ACHN (cell line): Measurements from ENCODE around the gene TUBG1.
A peak's percentile ranks its signal among the peaks of the same experiment; 100 is the strongest.

Experiments used
- DNase-seq: peaks from one replicate; pipeline ENCODE4 v3.0.0-alpha.2; 2015
- in situ Hi-C: cut with HindIII; loops from 2 replicates; pipeline ENCODE4 v1.10.0; 2017; ENCODE audit warnings: low sequenced_read_pairs, low pct_ligation_motif_present, low pct_unique_long_range_greater_than_20kb

TUBG1 gene

DNA sequence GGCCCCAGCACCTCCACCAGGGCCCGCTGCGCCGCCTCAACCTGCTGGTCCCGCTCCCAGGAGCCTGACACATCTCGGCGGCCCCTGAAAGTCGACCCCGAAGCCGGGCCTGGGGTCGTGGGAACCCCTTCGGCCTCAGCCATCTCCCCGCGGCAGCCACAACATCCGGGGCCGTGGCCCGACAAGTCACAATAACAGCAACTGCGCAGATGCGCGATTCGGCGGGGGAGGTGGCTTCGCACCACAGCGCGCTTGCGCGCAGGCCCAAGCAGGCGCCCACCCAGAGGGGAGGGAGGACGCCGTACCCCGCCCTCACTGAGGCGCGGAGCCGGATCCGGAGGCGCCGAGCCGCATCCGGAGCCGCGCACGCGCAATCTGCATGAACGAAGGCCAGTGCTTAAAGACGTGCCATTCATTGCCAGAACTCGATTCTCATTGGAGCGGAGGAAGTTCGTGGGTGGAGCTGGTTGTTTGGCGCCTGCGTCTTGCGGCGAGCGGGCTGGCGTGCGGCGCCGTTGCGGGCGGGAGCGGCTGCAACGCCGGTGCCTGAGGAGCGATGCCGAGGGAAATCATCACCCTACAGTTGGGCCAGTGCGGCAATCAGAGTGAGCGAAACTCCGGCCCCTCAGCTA lies at the start of gene TUBG1, which contains the start of gene RETREG3:
TSS of gene TUBG1 (plus strand) at position 502 of the 632 bp plus-strand sequence. CDS start at position 557, 55 bp downstream.
TSS of gene RETREG3 (minus strand) at position 193 of the 632 bp plus-strand sequence. CDS start at position 143, 50 bp downstream.
- DNase-seq = peak; percentile 99
- in situ Hi-C loops = no loop called here

DNA sequence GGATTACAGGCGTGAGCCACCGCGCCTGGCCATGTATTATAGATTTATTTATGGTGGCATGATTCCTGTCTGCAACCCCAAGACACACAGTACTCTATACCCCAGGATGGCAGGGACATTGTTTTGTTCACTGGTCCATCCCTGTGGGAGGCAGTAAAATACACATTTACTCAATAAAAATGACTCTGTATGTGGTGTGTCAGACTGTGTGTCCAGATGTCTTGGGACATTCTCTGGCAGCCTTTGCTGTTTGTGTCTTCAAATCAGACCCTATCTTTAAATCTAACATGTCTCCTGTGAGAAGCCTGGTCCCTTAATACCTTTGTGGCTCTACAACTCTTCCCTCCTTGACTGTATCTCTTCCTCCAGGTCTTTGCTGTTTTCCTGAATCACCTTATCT lies 49.2 kb upstream of the TUBG1 start:
- in situ Hi-C loops = no loop called here

DNA sequence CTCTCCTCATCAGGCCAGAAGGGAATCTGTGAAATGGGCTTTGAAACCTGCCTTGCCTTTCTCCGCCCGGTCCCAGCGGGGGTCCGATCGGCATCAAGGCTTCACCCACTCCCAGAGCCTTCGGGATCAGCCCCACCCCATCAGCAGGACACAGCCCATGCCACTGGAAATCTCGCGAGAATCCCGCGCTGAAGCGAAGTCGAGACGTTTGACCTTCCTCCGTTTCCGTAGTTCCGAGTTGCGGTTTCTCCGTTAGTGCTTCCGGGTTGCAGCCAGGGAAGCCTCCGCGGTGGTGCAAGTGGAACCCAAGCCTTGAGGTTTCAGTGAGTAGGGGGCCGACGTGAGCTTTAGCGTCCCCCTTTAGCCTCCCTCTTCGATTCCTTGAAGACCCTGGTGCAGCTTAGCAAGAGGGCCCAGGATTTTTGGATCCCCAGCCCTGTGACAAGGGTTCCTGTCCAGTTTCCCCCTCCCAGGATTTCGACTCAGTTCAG lies 47.5 kb upstream of the TUBG1 start, which contains the start of gene COASY:
TSS of gene COASY (plus strand) at position 252 of the 491 bp plus-strand sequence. CDS start 475 bp downstream, outside the sequence.
- in situ Hi-C loops = no loop called here
- DNase-seq = peak; percentile 99

More for the DNA sequence above, 49.2 kb upstream of the TUBG1 start:
- DNase-seq = no peak

DNA sequence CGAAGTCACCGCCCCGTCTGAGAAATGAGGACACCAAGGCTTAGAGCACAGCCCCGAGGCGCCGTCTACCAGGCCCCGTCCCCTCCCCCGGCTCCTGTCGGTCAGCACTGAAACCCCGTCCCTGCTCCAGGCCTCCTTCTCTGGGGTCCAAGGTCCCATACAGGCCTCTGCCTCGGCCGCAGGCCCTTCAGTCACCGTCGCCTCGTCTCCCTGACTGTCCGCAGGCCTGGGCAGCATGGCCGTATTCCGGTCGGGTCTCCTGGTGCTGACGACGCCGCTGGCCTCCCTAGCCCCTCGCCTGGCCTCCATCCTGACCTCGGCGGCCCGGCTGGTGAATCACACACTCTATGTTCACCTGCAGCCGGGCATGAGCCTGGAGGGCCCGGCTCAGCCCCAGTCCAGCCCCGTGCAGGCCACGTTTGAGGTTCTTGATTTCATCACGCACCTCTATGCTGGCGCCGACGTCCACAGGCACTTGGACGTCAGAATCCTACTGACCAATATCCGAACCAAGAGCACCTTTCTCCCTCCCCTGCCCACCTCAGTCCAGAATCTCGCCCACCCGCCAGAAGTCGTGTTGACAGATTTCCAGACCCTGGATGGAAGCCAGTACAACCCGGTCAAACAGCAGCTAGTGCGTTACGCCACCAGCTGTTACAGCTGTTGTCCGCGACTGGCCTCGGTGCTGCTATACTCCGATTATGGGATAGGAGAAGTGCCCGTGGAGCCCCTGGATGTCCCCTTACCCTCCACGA lies 46.9 kb upstream of the TUBG1 start:
- in situ Hi-C loops = no loop called here
- DNase-seq = no peak

DNA sequence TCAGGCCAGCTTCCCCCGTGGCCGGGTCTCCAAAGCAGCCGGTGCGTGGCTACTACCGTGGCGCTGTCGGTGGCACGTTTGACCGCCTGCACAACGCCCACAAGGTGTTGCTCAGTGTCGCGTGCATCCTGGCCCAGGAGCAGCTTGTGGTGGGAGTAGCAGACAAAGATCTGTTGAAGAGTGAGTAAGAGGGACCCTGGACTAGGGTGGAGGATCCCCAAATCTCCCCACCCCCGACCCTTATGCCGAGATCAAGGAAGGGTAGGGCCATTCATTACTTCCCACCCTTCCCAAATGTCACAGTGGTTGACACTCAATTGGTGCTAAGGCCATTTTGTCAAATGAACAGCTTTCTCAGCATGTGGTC lies 46.4 kb upstream of the TUBG1 start:
- DNase-seq = no peak
- in situ Hi-C loops = no loop called here

GRCh38 chr17:42563543-42563942 lies 45.9 kb upstream of the TUBG1 start:
- no peak for DNase-seq
- in situ Hi-C loops = no loop called here

DNA sequence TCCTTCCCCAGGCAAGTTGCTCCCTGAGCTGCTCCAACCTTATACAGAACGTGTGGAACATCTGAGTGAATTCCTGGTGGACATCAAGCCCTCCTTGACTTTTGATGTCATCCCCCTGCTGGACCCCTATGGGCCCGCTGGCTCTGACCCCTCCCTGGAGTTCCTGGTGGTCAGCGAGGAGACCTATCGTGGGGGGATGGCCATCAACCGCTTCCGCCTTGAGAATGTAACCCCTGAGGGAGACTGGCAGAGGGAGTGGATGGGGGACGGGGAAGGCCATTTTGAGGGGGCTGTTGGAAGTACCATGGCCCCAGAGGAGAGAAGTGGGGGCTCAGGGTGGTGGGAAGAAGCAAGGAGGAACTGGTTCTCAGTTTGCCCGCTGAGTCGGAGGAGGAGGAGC lies 45.5 kb upstream of the TUBG1 start:
- DNase-seq = no peak
- in situ Hi-C loops = no loop called here

- no peak for DNase-seq
- in situ Hi-C loops = no loop called here
These were observed 44.5 kb upstream of the TUBG1 start for GRCh38 chr17:42564815-42565522.

GRCh38 chr17:42565523-42566214 lies 43.8 kb upstream of the TUBG1 start:
- DNase-seq = no peak
- in situ Hi-C loops = no loop called here

GRCh38 chr17:42566215-42566882 lies 43.1 kb upstream of the TUBG1 start:
- in situ Hi-C loops = no loop called here
- DNase-seq = no peak

DNA sequence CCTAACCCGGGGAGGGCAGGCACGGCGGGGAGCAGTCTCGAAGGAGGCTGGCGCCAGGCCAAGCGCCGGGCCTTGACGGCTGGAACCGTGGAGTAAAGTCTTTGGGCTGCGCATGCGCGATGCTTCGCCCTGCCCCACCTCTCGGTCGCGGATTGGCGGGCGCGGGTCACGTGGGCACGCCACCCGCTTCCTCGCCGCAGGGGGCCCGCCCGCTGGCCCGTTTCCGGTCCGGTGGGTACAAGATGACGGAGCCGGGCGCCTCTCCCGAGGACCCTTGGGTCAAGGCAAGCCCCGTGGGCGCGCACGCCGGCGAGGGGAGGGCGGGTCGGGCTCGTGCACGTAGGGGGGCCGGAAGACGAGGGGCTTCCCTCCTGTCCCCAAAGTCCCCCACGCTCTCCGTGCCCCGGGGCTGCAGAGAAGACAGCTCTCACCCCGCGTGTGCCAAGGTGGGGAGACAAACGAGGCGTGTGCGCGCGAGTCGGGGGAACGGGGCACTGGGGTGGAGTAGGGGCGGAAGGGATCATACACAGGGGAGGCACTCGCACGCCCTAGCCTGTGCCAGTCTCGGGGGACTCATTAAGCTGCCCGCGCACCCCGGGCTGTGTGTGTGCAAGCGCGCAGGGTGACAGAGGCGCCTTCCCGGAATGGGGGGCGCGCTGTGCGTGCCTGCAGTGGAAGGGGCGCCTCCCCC lies 42.5 kb upstream of the TUBG1 start, which contains the start of gene MLX:
TSS of gene MLX (plus strand) at position 218 of the 691 bp plus-strand sequence. CDS start at position 243, 25 bp downstream.
- DNase-seq = peak; percentile 95
- in situ Hi-C loops = no loop called here

DNA sequence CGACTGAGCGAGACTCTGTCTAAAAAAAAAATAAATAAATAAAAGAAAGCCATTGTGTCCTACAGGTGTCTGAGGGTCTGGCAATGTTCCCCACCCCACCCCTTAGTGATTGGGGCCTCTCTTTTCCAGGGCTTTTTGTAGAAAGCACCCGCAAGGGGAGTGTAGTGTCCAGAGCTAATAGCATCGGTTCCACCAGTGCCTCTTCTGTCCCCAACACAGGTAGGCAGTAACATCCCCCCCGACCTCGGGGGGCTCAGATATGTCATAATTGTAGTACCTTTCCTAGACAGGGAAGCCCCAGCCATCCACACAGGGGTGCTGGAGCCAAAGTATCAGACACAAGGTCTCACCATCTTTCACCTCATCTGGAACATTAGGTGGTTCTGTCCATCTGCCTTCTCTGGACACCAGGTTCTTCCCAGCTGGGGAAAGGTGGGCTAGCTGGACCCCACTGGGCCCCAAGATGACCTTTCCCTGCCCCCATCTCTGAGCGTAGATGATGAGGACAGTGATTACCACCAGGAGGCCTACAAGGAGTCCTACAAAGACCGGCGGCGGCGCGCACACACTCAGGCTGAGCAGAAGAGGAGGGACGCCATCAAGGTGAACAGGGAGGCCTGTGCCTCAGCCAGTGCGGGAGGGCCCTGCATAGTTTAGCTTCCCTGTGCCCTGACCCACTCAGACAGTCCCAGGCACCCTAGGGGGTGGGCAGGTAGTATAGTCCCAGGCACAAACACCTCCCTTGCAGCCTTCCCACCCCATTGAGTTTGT lies 41.0 kb upstream of the TUBG1 start:
- in situ Hi-C loops = no loop called here

GRCh38 chr17:42571435-42572225 lies 37.9 kb upstream of the TUBG1 start:
- DNase-seq = no peak
- in situ Hi-C loops = no loop called here

More for the DNA sequence above, 41.0 kb upstream of the TUBG1 start:
- no peak for DNase-seq

- DNase-seq = no peak
- in situ Hi-C loops = no loop called here
These were observed 36.4 kb upstream of the TUBG1 start for GRCh38 chr17:42573095-42573494.

GRCh38 chr17:42574463-42574862 lies 35.0 kb upstream of the TUBG1 start:
- in situ Hi-C loops = no loop called here
- DNase-seq = no peak

- no peak for DNase-seq
- in situ Hi-C loops = no loop called here
These were observed 32.3 kb upstream of the TUBG1 start for GRCh38 chr17:42577140-42577531.
